NCI-H2196 treated with DMSO at 0.1 percent for 48 hours (cell line): ENCODE results near the gene STK24.

Experiments used
- DNase-seq: peaks from one replicate; lab custom pipeline; 2025; ENCODE audit not compliant: unreplicated experiment; lab: John Stamatoyannopoulos, UW

STK24 gene

DNA sequence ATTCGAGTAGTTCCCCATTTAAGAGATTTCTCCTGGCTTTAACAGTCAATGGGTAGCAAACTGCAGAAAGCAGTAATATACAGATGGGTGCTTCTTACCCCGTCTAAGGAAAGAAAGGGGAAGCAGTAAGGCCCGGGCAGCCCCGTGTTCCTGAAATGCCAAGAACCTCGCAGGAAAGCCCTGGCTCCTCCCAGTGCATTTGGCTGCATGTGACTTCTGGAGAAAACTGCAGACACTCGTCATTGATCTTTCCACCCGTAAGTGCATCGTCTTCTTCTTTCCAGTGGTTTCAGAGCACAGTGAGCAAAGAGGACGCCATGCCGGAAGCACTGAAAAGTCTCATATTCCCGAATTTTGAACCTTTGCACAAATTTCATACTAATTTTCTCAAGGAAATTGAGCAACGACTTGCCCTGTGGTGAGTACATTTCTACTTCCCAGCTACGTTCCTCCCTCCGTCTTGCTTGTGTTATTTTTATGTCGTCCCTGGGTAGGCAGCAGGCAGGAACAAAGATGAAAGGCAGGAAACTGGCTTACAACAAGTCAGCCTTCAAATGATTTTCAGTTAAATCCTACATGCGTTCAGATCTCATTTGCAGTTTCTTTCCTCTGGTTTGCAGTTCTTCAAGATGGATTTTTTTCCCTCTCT is 165.2 kb downstream of the STK24 start:
- no peak for DNase-seq

DNA sequence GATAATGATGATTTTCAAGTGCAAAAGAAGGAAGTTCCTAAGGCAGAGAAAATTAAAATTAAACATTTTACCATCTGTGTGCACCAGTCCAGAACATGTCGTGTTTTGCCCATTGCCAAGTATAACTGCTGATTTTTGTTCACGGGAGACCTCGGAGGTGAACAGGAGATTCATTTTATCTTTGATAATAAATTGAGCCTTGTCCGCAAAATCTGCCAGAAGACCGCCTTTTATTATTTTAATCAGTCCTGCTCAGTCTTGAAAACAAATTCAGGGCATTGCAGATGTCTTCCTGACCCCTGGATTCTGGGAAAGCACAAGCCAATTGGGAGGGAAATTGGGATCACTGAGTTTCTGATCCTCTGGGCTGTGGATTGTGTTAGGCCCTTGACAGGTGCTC is 165.9 kb downstream of the STK24 start:
- DNase-seq = no peak

- no peak for DNase-seq
Measured at GRCh38 chr13:98410612-98411011, 166.3 kb downstream of the STK24 start.

DNA sequence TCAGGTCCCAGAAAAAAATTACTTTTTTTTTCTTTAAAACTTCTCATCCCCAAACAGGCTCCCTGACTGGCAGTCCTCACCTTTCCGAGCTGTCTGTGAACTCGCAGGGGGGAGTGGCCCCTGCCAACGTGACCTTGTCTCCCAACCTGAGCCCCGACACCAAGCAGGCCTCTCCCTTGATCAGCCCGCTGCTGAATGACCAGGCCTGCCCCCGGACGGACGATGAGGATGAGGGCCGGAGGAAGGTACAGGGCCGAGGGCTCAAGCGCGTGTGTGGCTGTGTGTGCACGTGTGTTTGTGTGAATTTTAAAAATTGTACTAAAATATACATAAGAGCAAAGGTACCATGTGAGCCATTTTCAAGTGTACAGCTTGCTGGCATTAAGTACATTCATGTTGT is 167.6 kb downstream of the STK24 start:
- DNase-seq = no peak

- no peak for DNase-seq
Measured at GRCh38 chr13:98407575-98407974, 169.3 kb downstream of the STK24 start.

- DNase-seq = no peak
Measured at GRCh38 chr13:98406971-98407370, 169.9 kb downstream of the STK24 start.

- DNase-seq = no peak
Measured at GRCh38 chr13:98406427-98406826, 170.5 kb downstream of the STK24 start.

- DNase-seq = no peak
Measured at GRCh38 chr13:98405690-98406344, 171.1 kb downstream of the STK24 start.

DNA sequence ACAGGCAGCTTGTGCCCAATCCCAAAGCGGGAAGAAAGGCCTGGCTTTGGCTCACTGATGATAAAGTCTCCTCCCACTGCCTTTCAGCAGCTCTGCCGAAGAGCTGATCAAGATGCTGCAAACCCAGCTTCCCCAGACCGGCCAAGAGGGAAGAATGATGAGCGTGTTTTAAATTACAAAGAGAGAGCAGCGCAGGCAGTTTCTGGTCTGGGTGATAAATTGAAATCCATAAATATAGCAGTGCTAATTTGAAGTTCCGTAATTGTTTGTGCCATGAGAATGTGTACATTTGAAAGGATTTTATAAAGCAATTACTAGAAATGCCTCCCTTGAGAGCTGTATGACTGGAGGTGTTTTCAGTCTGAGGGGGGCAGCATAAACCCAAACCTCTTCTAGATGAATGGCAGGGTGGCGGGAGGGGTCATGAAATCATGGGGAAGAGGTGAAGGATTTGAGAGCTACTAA is 171.8 kb downstream of the STK24 start:
- no peak for DNase-seq

DNA sequence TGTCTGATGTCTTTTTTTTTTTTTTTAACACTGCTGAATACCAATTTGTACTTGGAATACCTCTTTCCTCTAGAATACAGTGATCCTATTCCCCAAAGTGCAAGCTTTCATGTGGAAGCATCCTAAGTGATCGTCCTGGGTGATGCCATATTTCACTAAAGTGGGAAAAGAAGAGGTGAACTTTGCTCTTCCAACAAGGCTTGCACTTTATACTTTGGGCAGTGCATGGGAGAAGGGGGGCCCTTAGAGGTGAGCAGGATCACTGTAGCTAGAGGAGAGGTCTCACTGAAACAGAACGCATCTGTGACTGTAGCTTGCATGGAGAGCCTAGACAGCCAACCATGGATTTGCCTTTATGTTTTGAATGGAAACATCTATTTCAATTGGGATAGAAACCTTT is 173.8 kb downstream of the STK24 start:
- DNase-seq = no peak

GRCh38 chr13:98401934-98402333 is 175.0 kb downstream of the STK24 start:
- no peak for DNase-seq

- DNase-seq = no peak
Measured at GRCh38 chr13:98399756-98400155, 177.2 kb downstream of the STK24 start.

- no peak for DNase-seq
Measured at GRCh38 chr13:98398581-98398980, 178.3 kb downstream of the STK24 start.

DNA sequence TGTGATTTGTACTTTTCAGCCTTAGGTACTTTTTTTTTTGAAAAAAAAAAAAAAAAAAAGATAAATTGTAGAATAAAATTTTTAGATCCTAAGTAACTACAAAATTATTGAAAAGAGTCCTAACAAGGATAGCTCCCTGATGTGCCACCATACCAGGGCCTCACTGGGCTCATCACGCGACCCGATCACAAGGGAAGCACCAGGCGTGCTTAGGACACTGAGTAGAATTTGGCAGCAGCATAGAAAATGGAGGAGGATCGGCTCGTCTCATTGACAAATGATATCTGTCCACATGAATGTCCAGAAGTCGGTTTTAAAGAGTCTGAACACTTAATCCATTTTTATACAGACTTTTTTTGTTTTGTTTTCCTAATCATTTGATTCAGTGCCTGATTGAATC is 179.0 kb downstream of the STK24 start:
- no peak for DNase-seq

DNA sequence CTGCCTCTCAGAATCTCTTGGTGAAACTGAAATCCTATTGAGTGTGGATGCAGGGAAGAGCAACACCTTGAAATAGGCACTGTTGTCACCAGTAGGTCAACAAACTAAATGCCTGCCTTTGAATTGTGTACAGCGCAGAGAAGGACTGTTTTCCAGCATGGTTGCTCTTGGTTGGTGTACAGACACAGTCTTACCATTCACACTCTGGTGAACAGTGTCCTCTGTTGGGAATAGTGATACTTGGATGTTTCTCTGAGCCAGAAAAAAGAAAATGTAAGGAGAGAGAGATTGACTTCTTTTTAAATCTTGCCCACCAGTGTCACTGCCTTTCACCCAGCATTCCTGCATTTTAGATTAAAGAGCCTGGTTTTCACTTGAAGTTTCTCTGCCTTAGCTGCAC is 179.7 kb downstream of the STK24 start:
- no peak for DNase-seq

GRCh38 chr13:98396071-98396710 is 180.7 kb downstream of the STK24 start:
- no peak for DNase-seq
